ENCODE data around the gene TMEM200C. TPM values are rescaled to one million over a fixed set of nuclear protein-coding genes. Genes with fewer than 3 reads are reported as not detected.

Gene TMEM200C
- total RNA-seq, 1 donor from 2014 or later = 0.85 TPM

GRCh38 chr18:5914951-5915350 is 19.6 kb upstream of the TMEM200C start:
- DNase-seq (ENCODE audit: low spot score) = no peak
- Mint-ChIP-seq H3K9me3 (ENCODE audit: unreplicated experiment) (no peaks in the 10 kb centered on the region), H3K4me1 (ENCODE audit: unreplicated experiment) (no peaks in the 10 kb centered on the region), H3K36me3 (ENCODE audit: low read depth, unreplicated experiment) (no peaks in the 10 kb centered on the region), H3K27me3 (ENCODE audit: unreplicated experiment) (peaks cover 5% of the 10 kb centered on the region), H3K27ac (ENCODE audit: unreplicated experiment) (no peak overlapping the region), H3K4me3 (ENCODE audit: unreplicated experiment) (no peak overlapping the region)
- TF ChIP-seq CTCF (IDR thresholded peaks at IDR 0.05; ENCODE audit: unreplicated experiment) = no peak

- no peak for DNase-seq (ENCODE audit: low spot score)
- TF ChIP-seq CTCF (IDR thresholded peaks at IDR 0.05; ENCODE audit: unreplicated experiment) = no peak
- Mint-ChIP-seq H3K4me3 (ENCODE audit: unreplicated experiment) (no peak overlapping the region), H3K36me3 (ENCODE audit: low read depth, unreplicated experiment) (no peaks in the 10 kb centered on the region), H3K4me1 (ENCODE audit: unreplicated experiment) (no peaks in the 10 kb centered on the region), H3K27ac (ENCODE audit: unreplicated experiment) (no peak overlapping the region), H3K27me3 (ENCODE audit: unreplicated experiment) (peaks cover 5% of the 10 kb centered on the region), H3K9me3 (ENCODE audit: unreplicated experiment) (no peaks in the 10 kb centered on the region)
Observed at GRCh38 chr18:5914016-5914415, 18.7 kb upstream of the TMEM200C start.

- Mint-ChIP-seq H3K4me1 (ENCODE audit: unreplicated experiment) (no peaks in the 10 kb centered on the region), H3K27me3 (ENCODE audit: unreplicated experiment) (peaks cover 5% of the 10 kb centered on the region), H3K9me3 (ENCODE audit: unreplicated experiment) (no peaks in the 10 kb centered on the region), H3K36me3 (ENCODE audit: low read depth, unreplicated experiment) (no peaks in the 10 kb centered on the region), H3K27ac (ENCODE audit: unreplicated experiment) (no peak overlapping the region), H3K4me3 (ENCODE audit: unreplicated experiment) (no peak overlapping the region)
- no peak for DNase-seq (ENCODE audit: low spot score)
- TF ChIP-seq CTCF (IDR thresholded peaks at IDR 0.05; ENCODE audit: unreplicated experiment) = no peak
Observed at GRCh38 chr18:5912566-5912965, 17.2 kb upstream of the TMEM200C start.

GRCh38 chr18:5909125-5909524 is 13.8 kb upstream of the TMEM200C start:
- H3K36me3 Mint-ChIP-seq (ENCODE audit: low read depth, unreplicated experiment) = no peaks in the 10 kb centered on the region
- no peak overlapping the region for H3K27ac Mint-ChIP-seq (ENCODE audit: unreplicated experiment)
- no peaks in the 10 kb centered on the region for H3K4me1 Mint-ChIP-seq (ENCODE audit: unreplicated experiment)
- TF ChIP-seq CTCF (IDR thresholded peaks at IDR 0.05; ENCODE audit: unreplicated experiment) = no peak
- H3K9me3 Mint-ChIP-seq (ENCODE audit: unreplicated experiment) = no peaks in the 10 kb centered on the region
- H3K4me3 Mint-ChIP-seq (ENCODE audit: unreplicated experiment) = no peak overlapping the region
- no peak for DNase-seq (ENCODE audit: low spot score)
- H3K27me3 Mint-ChIP-seq (ENCODE audit: unreplicated experiment) = no peaks in the 10 kb centered on the region

GRCh38 chr18:5903386-5903785 is 8.1 kb upstream of the TMEM200C start:
- no peaks in the 10 kb centered on the region for H3K9me3 Mint-ChIP-seq (ENCODE audit: unreplicated experiment)
- no peaks in the 10 kb centered on the region for H3K4me1 Mint-ChIP-seq (ENCODE audit: unreplicated experiment)
- H3K4me3 Mint-ChIP-seq (ENCODE audit: unreplicated experiment) = no peak overlapping the region
- H3K36me3 Mint-ChIP-seq (ENCODE audit: low read depth, unreplicated experiment) = no peaks in the 10 kb centered on the region
- peaks cover 2% of the 10 kb centered on the region for H3K27me3 Mint-ChIP-seq (ENCODE audit: unreplicated experiment)
- DNase-seq (ENCODE audit: low spot score) = no peak
- H3K27ac Mint-ChIP-seq (ENCODE audit: unreplicated experiment) = no peak overlapping the region
- no peak for TF ChIP-seq CTCF (IDR thresholded peaks at IDR 0.05; ENCODE audit: unreplicated experiment)

Data from endothelial cell (in vitro differentiated cells).